Fibroblast of lung (primary cell): ENCODE measurements around the gene PRR19.

Source experiments
- EZH2 ChIP-seq: IDR thresholded peaks from 2 replicates; pipeline ENCODE4 v1.5.1; 2012; ENCODE audit warnings: low read length, control low read depth, mild to moderate bottlenecking; ENCODE audit errors: missing control alignments
- TF ChIP-seq, protein P1 (sequence below), 2 donors: IDR thresholded peaks in 1 of 2; conservative IDR thresholded peaks in 1 of 2; 1 replicate in 1 of 2; 2 replicates in 1 of 2; pipeline ENCODE4 v1.5.1; 2011 to 2012; ENCODE audit warnings: low read length in 2 of 2, control low read depth in 1 of 2, inconsistent platforms in 1 of 2, low read depth in 1 of 2, mild to moderate bottlenecking in 1 of 2

DNA sequence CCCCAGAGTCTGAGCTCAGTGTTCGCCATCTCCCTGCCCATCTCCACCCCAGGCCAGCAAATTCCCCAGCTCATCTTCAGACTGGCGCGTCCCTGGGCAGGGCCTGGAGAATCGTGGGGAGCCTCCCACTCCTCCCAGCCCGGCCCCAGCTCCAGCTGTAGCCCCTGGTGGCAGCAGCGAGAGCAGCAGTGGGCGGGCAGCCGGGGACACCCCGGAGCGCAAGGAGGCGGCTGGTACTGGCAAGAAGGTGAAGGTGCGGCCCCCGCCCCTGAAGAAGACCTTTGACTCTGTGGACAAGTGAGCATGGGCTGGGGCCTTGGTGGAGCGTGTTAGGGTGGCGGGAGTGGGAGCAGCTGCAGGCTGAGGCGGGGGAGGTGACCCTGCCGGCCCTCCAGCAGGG lies 8.4 kb upstream of the PRR19 start:
- TF ChIP-seq, protein P1, sequence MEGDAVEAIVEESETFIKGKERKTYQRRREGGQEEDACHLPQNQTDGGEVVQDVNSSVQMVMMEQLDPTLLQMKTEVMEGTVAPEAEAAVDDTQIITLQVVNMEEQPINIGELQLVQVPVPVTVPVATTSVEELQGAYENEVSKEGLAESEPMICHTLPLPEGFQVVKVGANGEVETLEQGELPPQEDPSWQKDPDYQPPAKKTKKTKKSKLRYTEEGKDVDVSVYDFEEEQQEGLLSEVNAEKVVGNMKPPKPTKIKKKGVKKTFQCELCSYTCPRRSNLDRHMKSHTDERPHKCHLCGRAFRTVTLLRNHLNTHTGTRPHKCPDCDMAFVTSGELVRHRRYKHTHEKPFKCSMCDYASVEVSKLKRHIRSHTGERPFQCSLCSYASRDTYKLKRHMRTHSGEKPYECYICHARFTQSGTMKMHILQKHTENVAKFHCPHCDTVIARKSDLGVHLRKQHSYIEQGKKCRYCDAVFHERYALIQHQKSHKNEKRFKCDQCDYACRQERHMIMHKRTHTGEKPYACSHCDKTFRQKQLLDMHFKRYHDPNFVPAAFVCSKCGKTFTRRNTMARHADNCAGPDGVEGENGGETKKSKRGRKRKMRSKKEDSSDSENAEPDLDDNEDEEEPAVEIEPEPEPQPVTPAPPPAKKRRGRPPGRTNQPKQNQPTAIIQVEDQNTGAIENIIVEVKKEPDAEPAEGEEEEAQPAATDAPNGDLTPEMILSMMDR (conservative IDR thresholded peaks at IDR 0.05 in 1 of 2, IDR thresholded peaks at IDR 0.05 in 1 of 2; ENCODE audit: low read depth in 1 of 2, low read length in 2 of 2), result no peak
- no peak for TF ChIP-seq EZH2
